GM18951 (cell line): ENCODE results near the gene CNTN4.

Source experiments
- POLR2A ChIP-seq: IDR thresholded peaks from 4 replicates; pipeline ENCODE4 v1.6.1; 2011; ENCODE audit warnings: mild to moderate bottlenecking; ENCODE audit not compliant: insufficient read length, insufficient read depth; ENCODE audit errors: extremely low read depth
- in situ Hi-C: fragments of 300-500 bp; cut with MboI; formaldehyde crosslinking; loops from one replicate; pipeline ENCODE4 v1.12.0; 2022; ENCODE audit warnings: low sequenced_read_pairs, mixed read lengths, inconsistent platforms; ENCODE audit not compliant: unreplicated experiment

The CNTN4 gene

DNA sequence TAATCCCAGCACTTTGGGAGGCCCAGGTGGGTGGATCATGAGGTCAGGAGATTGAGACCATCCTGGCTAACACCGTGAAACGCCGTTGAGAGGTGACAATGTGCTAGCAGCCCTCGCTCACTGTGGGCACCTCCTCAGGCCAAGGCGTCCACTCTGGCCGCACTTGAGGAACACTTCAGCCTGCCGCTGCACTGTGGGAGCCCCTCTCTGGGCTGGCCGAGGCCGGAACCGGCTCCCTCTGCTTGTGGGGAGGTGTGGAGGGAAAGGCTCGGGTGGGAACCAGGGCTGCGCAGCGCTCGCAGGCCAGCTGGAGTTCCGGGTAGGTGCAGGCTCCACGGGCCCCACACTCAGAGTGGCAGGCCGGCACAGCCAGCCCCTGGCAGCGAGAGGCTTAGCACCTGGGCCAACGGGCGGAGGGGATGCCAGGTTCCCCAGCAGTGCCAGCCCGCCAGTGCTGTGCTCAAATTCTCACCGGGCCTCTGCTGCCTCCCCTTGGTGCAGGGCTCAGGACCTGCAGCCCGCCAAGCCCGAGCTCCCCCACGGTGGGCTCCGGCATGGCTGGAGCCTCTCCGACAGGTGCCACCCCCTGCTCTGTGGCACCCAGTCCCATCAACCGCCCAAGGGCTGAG, 253.6 kb downstream of the CNTN4 start:
- in situ Hi-C loops: no loop called here
- no peak for TF ChIP-seq POLR2A

DNA sequence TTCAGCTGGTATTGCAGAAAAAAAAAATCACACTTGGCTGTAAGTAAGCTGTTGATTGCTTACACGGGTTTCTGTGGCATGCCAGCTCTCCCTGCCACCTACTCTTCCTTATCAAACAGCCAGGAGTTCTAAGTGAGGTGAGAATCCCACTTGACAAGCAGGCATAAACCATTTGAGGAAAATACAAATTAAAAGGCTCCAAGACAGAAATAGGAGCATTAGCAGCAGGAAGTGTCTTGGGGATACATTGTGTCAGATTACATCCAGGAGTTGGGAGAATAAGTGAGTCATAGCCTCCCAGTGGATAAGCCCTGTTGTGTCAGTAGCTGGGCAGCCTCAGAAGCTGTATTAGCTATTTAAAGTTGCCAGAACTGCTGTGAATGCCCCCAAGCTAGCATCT, 256.0 kb downstream of the CNTN4 start:
- no peak for TF ChIP-seq POLR2A
- in situ Hi-C loops: no loop called here

DNA sequence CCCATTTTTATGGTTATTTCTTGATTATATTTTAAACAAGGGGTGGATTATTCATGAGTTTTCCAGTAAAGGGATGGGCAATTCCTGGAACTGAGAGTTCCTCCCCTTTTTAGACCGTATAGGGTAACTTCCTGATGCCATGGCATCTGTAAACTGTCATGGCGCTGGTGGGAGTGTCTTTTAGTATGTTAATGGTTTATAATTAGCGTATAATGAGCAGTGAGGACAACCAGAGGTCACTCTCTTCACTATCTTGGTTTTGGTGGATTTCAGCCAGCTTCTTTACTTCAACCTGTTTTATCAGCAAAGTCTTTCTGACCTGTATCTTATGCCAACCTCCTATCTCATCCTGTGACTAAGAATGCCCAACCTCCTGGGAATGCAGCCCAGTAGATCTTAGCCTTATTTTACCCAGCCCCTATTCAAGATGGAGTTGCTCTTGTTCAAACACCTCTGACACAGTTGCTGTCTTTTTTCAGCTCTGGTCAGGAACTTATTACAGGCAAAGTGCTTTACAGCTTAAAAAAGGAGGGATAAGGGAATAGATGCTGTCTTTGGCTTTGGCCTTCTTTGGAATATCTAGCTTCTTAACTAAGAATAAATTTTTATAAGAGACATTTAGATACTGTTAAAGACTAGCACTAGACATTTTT, 257.8 kb downstream of the CNTN4 start:
- in situ Hi-C loops: no loop called here
- TF ChIP-seq POLR2A: no peak

DNA sequence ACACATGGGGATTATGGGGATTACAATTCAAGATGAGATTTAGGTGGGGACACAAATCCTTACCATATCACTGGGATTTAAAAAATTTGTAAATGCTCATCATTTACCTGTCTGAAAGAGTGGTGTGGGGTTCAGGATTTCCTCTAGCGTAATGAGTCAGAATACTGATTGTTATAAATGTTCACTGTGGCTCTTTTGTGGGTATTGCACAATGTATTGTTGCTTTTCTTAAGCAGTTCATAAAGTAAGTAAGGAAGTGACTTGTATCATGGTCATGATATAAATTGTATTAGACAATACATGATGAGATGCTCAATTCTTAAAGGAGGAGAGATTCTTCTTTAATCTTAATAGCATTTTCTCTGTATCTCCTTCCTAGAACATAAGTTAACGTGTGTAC, 262.1 kb downstream of the CNTN4 start:
- no peak for TF ChIP-seq POLR2A
- in situ Hi-C loops: no loop called here

- no peak for TF ChIP-seq POLR2A
- in situ Hi-C loops: no loop called here
Observed at GRCh38 chr3:2362122-2362521, 263.5 kb downstream of the CNTN4 start.

DNA sequence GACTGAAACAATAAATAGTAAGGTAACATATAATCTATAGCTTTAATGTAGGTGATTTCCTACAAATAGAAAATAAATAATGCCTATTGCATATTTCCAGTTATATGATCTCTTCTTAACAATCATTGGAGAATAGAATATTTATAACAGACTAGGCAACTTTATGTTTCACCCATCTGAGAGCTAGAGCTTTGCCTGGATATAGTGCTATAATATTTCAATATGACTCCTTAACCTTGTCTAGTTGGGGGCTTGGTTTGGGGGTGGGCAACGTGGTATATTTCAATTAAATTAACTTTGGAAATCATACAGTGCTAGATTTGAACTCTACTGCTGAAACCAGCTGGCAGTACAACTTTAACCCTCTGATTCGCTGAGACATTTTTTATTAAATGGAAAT, 265.2 kb downstream of the CNTN4 start:
- in situ Hi-C loops: no loop called here
- no peak for TF ChIP-seq POLR2A

DNA sequence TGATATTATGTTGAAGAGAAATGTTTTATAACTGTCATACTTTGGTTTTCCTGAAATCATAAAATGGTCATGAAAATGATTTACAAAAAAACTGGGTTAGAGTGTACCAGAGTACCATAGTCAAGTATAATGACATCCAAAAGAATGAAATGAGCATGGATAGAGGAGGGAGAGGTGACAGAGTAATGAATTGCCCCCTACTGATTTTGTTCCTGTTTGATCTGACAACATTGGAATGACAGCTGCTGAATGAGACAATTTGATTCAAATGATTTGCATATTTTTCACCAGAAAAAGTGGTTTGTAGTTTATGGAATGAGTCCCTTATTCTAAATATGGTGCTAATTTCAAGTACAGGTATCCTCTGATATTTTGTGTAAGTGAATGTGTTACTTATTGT, 271.7 kb downstream of the CNTN4 start:
- no peak for TF ChIP-seq POLR2A
- in situ Hi-C loops: no loop called here

DNA sequence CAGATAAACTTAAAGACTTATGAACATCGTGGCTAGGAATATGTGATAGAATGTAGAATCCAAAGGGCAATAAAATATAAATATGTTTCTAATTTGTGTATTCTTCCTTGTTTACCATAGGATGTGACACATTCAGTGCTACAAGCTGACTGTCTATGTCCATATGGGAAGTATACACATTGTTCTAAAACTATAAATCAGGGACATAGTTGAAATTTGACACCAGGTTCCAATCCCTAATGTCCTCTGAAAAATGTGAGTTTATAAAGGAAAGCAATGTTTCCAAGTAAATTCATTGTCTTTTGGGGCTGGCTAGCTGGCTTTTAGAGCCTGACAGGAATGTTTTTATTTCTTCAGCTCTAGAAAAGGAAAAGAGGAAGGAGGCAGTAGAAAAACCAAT, 273.6 kb downstream of the CNTN4 start:
- no peak for TF ChIP-seq POLR2A
- in situ Hi-C loops: no loop called here

DNA sequence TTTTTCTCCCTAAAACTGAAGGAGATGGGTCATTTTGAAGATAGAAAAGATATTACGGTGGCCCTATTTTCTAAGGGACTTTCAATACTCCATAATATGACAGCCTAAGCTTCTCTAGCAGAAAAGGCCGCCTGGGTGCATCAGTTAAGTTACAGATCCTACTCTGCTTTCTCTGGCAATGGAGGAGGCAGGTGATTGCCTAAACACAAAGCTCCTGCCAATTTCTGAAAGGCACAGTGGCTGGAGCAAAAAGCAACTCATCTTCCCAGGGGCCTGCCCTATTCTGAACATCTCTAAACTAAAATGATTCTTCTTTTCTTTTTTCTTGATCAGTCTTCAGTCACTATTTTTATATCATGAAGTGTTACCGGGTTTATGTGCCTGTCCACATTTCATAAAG, 276.7 kb downstream of the CNTN4 start:
- TF ChIP-seq POLR2A: no peak
- in situ Hi-C loops: no loop called here

- TF ChIP-seq POLR2A: no peak
- in situ Hi-C loops: no loop called here
Observed at GRCh38 chr3:2377281-2377680, 278.6 kb downstream of the CNTN4 start.

DNA sequence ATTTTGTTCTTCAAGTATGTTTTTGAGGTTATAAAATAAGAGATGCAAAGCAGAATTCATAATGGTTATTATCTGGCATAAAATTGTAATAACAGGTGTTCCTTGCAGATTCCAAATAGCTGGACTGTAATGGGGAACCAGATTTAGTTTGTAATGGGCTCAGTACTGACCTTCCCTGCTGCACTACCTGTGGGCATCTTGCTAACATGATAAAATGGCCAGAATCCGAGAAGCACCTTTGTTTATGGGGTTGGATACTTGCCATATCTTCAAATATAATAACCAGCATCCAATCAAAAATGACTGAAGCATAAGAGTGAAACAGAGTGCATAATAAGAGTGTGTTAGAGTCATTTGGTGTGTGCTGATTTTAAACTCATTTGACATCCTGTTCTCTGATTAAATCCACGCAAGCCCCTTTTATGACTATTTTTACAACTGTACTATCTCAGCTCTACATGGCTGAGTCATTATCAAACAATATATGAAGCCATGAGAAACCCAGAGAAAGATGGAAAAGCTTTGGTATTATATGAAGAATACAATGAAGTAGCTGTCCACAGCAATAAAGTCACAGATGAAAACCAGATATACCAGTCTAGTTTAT, 292.4 kb downstream of the CNTN4 start:
- no peak for TF ChIP-seq POLR2A

GRCh38 chr3:2391896-2392295, 293.2 kb downstream of the CNTN4 start:
- in situ Hi-C loops: no loop called here
- TF ChIP-seq POLR2A: no peak

More for the DNA sequence above, 292.4 kb downstream of the CNTN4 start:
- in situ Hi-C loops: no loop called here

- TF ChIP-seq POLR2A: no peak
- in situ Hi-C loops: no loop called here
Observed at GRCh38 chr3:2392981-2393380, 294.3 kb downstream of the CNTN4 start.

- no peak for TF ChIP-seq POLR2A
Observed at GRCh38 chr3:2415083-2415482, 316.4 kb downstream of the CNTN4 start.

More at GRCh38 chr3:2415083-2415482, 316.4 kb downstream of the CNTN4 start:
- in situ Hi-C loops: no loop called here
